ENCODE data around the gene PEX14. TPM values are rescaled to one million over a fixed set of nuclear protein-coding genes. Genes with fewer than 3 reads are reported as not detected.

Gene PEX14
- total and polyA plus RNA-seq, 9 of the 15 experiments (the other 6 are each of a cell fraction or from before 2014, with no cell fraction given) = 2.6 to 45.7 (median 22.7) TPM

DNA sequence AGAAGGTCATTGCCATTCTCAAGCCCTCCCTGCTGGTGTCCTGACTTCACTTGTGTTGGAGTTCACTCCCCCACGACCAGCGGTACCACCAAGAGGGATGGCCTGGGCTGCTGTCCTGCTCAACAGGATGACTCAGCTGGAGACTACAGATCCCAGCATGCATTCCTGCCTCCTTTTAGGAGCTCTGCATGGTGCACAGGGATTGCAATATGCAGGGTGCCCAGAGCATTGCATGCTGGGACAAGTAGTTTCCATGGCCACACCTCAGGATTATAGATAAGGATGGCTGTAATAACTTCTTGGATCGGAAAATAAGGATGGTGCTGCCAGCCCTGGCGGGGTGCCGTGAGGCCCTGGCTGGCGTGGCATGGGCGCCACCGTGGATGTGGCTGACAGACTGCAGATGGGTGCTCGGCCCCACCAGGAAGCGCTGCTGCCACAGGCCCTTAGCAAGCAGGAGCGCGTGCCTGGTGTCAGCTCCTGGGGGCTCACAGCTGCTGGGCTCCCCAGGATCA lies 171.7 kb downstream of the PEX14 start (continued):
- TF ChIP-seq, protein P1, sequence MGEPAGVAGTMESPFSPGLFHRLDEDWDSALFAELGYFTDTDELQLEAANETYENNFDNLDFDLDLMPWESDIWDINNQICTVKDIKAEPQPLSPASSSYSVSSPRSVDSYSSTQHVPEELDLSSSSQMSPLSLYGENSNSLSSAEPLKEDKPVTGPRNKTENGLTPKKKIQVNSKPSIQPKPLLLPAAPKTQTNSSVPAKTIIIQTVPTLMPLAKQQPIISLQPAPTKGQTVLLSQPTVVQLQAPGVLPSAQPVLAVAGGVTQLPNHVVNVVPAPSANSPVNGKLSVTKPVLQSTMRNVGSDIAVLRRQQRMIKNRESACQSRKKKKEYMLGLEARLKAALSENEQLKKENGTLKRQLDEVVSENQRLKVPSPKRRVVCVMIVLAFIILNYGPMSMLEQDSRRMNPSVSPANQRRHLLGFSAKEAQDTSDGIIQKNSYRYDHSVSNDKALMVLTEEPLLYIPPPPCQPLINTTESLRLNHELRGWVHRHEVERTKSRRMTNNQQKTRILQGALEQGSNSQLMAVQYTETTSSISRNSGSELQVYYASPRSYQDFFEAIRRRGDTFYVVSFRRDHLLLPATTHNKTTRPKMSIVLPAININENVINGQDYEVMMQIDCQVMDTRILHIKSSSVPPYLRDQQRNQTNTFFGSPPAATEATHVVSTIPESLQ (CRISPR knock-in tag; IDR thresholded peaks at IDR 0.05) = no peak
- TF ChIP-seq, protein P2, sequence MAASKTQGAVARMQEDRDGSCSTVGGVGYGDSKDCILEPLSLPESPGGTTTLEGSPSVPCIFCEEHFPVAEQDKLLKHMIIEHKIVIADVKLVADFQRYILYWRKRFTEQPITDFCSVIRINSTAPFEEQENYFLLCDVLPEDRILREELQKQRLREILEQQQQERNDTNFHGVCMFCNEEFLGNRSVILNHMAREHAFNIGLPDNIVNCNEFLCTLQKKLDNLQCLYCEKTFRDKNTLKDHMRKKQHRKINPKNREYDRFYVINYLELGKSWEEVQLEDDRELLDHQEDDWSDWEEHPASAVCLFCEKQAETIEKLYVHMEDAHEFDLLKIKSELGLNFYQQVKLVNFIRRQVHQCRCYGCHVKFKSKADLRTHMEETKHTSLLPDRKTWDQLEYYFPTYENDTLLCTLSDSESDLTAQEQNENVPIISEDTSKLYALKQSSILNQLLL (CRISPR knock-in tag; IDR thresholded peaks at IDR 0.05; ENCODE audit: borderline replicate concordance) = no peak
- TF ChIP-seq IRF2 (CRISPR knock-in tag; IDR thresholded peaks at IDR 0.05) = no peak
- no peak for TF ChIP-seq ZNF830 (CRISPR knock-in tag; IDR thresholded peaks at IDR 0.05)
- TF ChIP-seq ZNF263 (CRISPR knock-in tag; IDR thresholded peaks at IDR 0.05; ENCODE audit: borderline replicate concordance) = peak; percentile 33; the same call in 1 of the 2 replicates
- TF ChIP-seq TEAD1 (CRISPR knock-in tag; IDR thresholded peaks at IDR 0.05) = peak in 1 of 2 experiments; percentile 92; a peak in 2 of 4 replicates
- TF ChIP-seq, protein P3, sequence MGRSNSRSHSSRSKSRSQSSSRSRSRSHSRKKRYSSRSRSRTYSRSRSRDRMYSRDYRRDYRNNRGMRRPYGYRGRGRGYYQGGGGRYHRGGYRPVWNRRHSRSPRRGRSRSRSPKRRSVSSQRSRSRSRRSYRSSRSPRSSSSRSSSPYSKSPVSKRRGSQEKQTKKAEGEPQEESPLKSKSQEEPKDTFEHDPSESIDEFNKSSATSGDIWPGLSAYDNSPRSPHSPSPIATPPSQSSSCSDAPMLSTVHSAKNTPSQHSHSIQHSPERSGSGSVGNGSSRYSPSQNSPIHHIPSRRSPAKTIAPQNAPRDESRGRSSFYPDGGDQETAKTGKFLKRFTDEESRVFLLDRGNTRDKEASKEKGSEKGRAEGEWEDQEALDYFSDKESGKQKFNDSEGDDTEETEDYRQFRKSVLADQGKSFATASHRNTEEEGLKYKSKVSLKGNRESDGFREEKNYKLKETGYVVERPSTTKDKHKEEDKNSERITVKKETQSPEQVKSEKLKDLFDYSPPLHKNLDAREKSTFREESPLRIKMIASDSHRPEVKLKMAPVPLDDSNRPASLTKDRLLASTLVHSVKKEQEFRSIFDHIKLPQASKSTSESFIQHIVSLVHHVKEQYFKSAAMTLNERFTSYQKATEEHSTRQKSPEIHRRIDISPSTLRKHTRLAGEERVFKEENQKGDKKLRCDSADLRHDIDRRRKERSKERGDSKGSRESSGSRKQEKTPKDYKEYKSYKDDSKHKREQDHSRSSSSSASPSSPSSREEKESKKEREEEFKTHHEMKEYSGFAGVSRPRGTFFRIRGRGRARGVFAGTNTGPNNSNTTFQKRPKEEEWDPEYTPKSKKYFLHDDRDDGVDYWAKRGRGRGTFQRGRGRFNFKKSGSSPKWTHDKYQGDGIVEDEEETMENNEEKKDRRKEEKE (IDR thresholded peaks at IDR 0.05; ENCODE audit: borderline replicate concordance in 1 of 2, control insufficient read depth in 1 of 2, low read depth in 2 of 2, low read length in 1 of 2) = no peak
- no peak for TF ChIP-seq HBP1 (CRISPR knock-in tag; IDR thresholded peaks at IDR 0.05)
- TF ChIP-seq FOSL1 (tag; conservative IDR thresholded peaks at IDR 0.05) = peak; percentile 85
- no peak for TF ChIP-seq HNRNPL (IDR thresholded peaks at IDR 0.05; ENCODE audit: low read depth, low read length)
- TF ChIP-seq CEBPG (CRISPR knock-in tag; IDR thresholded peaks at IDR 0.05) = peak; percentile 87
- TF ChIP-seq CEBPG (tag; conservative IDR thresholded peaks at IDR 0.05 in 1 of 2, IDR thresholded peaks at IDR 0.05 in 1 of 2) = no peak; a peak in 1 of 4 replicates
- no peak for TF ChIP-seq POLR2G (IDR thresholded peaks at IDR 0.05; ENCODE audit: low read depth, low read length)
- TF ChIP-seq HNRNPK (IDR thresholded peaks at IDR 0.05; ENCODE audit: low read depth, low read length, poor library complexity, severe bottlenecking) = no peak
- TF ChIP-seq ZNF165 (CRISPR knock-in tag; IDR thresholded peaks at IDR 0.05; ENCODE audit: borderline replicate concordance) = no peak
- TF ChIP-seq, protein P4, sequence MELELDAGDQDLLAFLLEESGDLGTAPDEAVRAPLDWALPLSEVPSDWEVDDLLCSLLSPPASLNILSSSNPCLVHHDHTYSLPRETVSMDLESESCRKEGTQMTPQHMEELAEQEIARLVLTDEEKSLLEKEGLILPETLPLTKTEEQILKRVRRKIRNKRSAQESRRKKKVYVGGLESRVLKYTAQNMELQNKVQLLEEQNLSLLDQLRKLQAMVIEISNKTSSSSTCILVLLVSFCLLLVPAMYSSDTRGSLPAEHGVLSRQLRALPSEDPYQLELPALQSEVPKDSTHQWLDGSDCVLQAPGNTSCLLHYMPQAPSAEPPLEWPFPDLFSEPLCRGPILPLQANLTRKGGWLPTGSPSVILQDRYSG (tag; conservative IDR thresholded peaks at IDR 0.05; ENCODE audit: low read depth) = no peak
- TF ChIP-seq PHF20 (IDR thresholded peaks at IDR 0.05; ENCODE audit: partially characterized antibody) = no peak
- peak; percentile 75 for TF ChIP-seq ZNF766 (CRISPR knock-in tag; conservative IDR thresholded peaks at IDR 0.05)
